ENCODE measurements around the gene PLXNA2.
A peak's percentile ranks its signal among the peaks of the same experiment; 100 is the strongest.

The PLXNA2 gene

GRCh38 chr1:208134491-208134890, 109.7 kb downstream of the PLXNA2 start:
- no peak for FAIRE-seq
- TF ChIP-seq POLR2AphosphoS5 (IDR thresholded peaks at IDR 0.05; ENCODE audit: low read depth, low read length) (no peak), POLR2A (IDR thresholded peaks at IDR 0.05; ENCODE audit: low read depth, low read length) (no peak), TAF1 (IDR thresholded peaks at IDR 0.05; ENCODE audit: borderline replicate concordance, low read depth, low read length) (no peak)
- no peak for DNase-seq (ENCODE audit: insufficient read length)

- DNase-seq (ENCODE audit: insufficient read length) (no peak), FAIRE-seq (no peak)
- no peak for TF ChIP-seq POLR2A (IDR thresholded peaks at IDR 0.05; ENCODE audit: low read depth, low read length)
- no peak for TF ChIP-seq POLR2AphosphoS5 (IDR thresholded peaks at IDR 0.05; ENCODE audit: low read depth, low read length)
- TF ChIP-seq TAF1 (IDR thresholded peaks at IDR 0.05; ENCODE audit: borderline replicate concordance, low read depth, low read length) = no peak
These were observed 110.8 kb downstream of the PLXNA2 start for GRCh38 chr1:208133355-208133754.

- TF ChIP-seq TAF1 (IDR thresholded peaks at IDR 0.05; ENCODE audit: borderline replicate concordance, low read depth, low read length) = no peak
- TF ChIP-seq POLR2AphosphoS5 (IDR thresholded peaks at IDR 0.05; ENCODE audit: low read depth, low read length) = no peak
- TF ChIP-seq POLR2A (IDR thresholded peaks at IDR 0.05; ENCODE audit: low read depth, low read length) = no peak
- DNase-seq (ENCODE audit: insufficient read length) (peak; percentile 77), FAIRE-seq (peak; percentile 89)
These were observed 111.8 kb downstream of the PLXNA2 start for GRCh38 chr1:208132287-208132882.

GRCh38 chr1:208131621-208132286, 112.4 kb downstream of the PLXNA2 start:
- no peak for DNase-seq (ENCODE audit: insufficient read length)
- no peak for TF ChIP-seq POLR2AphosphoS5 (IDR thresholded peaks at IDR 0.05; ENCODE audit: low read depth, low read length)
- no peak for TF ChIP-seq POLR2A (IDR thresholded peaks at IDR 0.05; ENCODE audit: low read depth, low read length)
- TF ChIP-seq TAF1 (IDR thresholded peaks at IDR 0.05; ENCODE audit: borderline replicate concordance, low read depth, low read length) = no peak
- no peak for FAIRE-seq

GRCh38 chr1:208129487-208129886, 114.7 kb downstream of the PLXNA2 start:
- TF ChIP-seq TAF1 (IDR thresholded peaks at IDR 0.05; ENCODE audit: borderline replicate concordance, low read depth, low read length) = no peak
- TF ChIP-seq POLR2AphosphoS5 (IDR thresholded peaks at IDR 0.05; ENCODE audit: low read depth, low read length) = no peak
- TF ChIP-seq POLR2A (IDR thresholded peaks at IDR 0.05; ENCODE audit: low read depth, low read length) = no peak
- DNase-seq (ENCODE audit: insufficient read length) (no peak), FAIRE-seq (no peak)

- FAIRE-seq (no peak), DNase-seq (ENCODE audit: insufficient read length) (no peak)
- no peak for TF ChIP-seq POLR2AphosphoS5 (IDR thresholded peaks at IDR 0.05; ENCODE audit: low read depth, low read length)
- TF ChIP-seq TAF1 (IDR thresholded peaks at IDR 0.05; ENCODE audit: borderline replicate concordance, low read depth, low read length) = no peak
- no peak for TF ChIP-seq POLR2A (IDR thresholded peaks at IDR 0.05; ENCODE audit: low read depth, low read length)
These were observed 115.1 kb downstream of the PLXNA2 start for GRCh38 chr1:208129060-208129459.

- DNase-seq (ENCODE audit: insufficient read length) (no peak), FAIRE-seq (no peak)
- TF ChIP-seq POLR2AphosphoS5 (IDR thresholded peaks at IDR 0.05; ENCODE audit: low read depth, low read length) (no peak), TAF1 (IDR thresholded peaks at IDR 0.05; ENCODE audit: borderline replicate concordance, low read depth, low read length) (no peak), POLR2A (IDR thresholded peaks at IDR 0.05; ENCODE audit: low read depth, low read length) (no peak)
These were observed 116.2 kb downstream of the PLXNA2 start for GRCh38 chr1:208127792-208128529.

GRCh38 chr1:208127284-208127683, 116.9 kb downstream of the PLXNA2 start:
- DNase-seq (ENCODE audit: insufficient read length) (no peak), FAIRE-seq (no peak)
- TF ChIP-seq TAF1 (IDR thresholded peaks at IDR 0.05; ENCODE audit: borderline replicate concordance, low read depth, low read length) = no peak
- TF ChIP-seq POLR2AphosphoS5 (IDR thresholded peaks at IDR 0.05; ENCODE audit: low read depth, low read length) = no peak
- no peak for TF ChIP-seq POLR2A (IDR thresholded peaks at IDR 0.05; ENCODE audit: low read depth, low read length)

- FAIRE-seq (no peak), DNase-seq (ENCODE audit: insufficient read length) (no peak)
- TF ChIP-seq POLR2A (IDR thresholded peaks at IDR 0.05; ENCODE audit: low read depth, low read length) (no peak), POLR2AphosphoS5 (IDR thresholded peaks at IDR 0.05; ENCODE audit: low read depth, low read length) (no peak), TAF1 (IDR thresholded peaks at IDR 0.05; ENCODE audit: borderline replicate concordance, low read depth, low read length) (no peak)
These were observed 118.1 kb downstream of the PLXNA2 start for GRCh38 chr1:208126108-208126507.

GRCh38 chr1:208122612-208123358, 121.4 kb downstream of the PLXNA2 start:
- TF ChIP-seq TAF1 (IDR thresholded peaks at IDR 0.05; ENCODE audit: borderline replicate concordance, low read depth, low read length) (no peak), POLR2AphosphoS5 (IDR thresholded peaks at IDR 0.05; ENCODE audit: low read depth, low read length) (no peak), POLR2A (IDR thresholded peaks at IDR 0.05; ENCODE audit: low read depth, low read length) (no peak)
- FAIRE-seq = no peak
- no peak for DNase-seq (ENCODE audit: insufficient read length)

- DNase-seq (ENCODE audit: insufficient read length) (no peak), FAIRE-seq (no peak)
- TF ChIP-seq POLR2A (IDR thresholded peaks at IDR 0.05; ENCODE audit: low read depth, low read length) (no peak), TAF1 (IDR thresholded peaks at IDR 0.05; ENCODE audit: borderline replicate concordance, low read depth, low read length) (no peak), POLR2AphosphoS5 (IDR thresholded peaks at IDR 0.05; ENCODE audit: low read depth, low read length) (no peak)
These were observed 122.3 kb downstream of the PLXNA2 start for GRCh38 chr1:208121813-208122364.

All from GM12892 (cell line).